Caco-2 (cell line): ENCODE results near the gene FOXN3. TPM values are rescaled to one million over a fixed set of nuclear protein-coding genes. Genes with fewer than 3 reads are reported as not detected.

ENCODE experiments used
- BruUV-seq: library from RNA; stranded (reverse); fragments of 400-500 nt; replicated peaks from 2 replicates; lab custom pipeline; 2021; lab: Mats Ljungman, UMichigan
- CTCF ChIA-PET: fragments of 300-600 bp; sonication (Branson Sonifier 250); formaldehyde crosslinking; loops from one replicate; lab custom pipeline; 2022; ENCODE audit warnings: antibody characterized with exemption; lab: Charles Lee
- POLR2A ChIA-PET: fragments of 300-600 bp; sonication (Branson Sonifier 250); formaldehyde crosslinking; loops from one replicate; lab custom pipeline; 2022; ENCODE audit warnings: antibody characterized with exemption; lab: Charles Lee
- DNase-seq, 2 experiments: peaks; one replicate each; pipeline versions ENCODE4 v3.0.0 to v3.0.0-alpha.2; 2020 to 2022
- H3K27me3 ChIP-seq: replicated peaks from 2 replicates; pipeline ENCODE4 v1.6.0; 2011; ENCODE audit warnings: low read length; ENCODE audit not compliant: control insufficient read depth, insufficient read depth
- H3K36me3 ChIP-seq: 2 replicates; pipeline ENCODE4 v1.5.1; 2011; ENCODE audit warnings: low read length; ENCODE audit not compliant: control insufficient read depth, insufficient read depth
- H3K4me1 ChIP-seq: fragments of 250-450 bp; sonication (Bioruptor Pico); 2 replicates; pipeline ENCODE4 v1.5.1; 2020; ENCODE audit warnings: mild to moderate bottlenecking
- H3K4me3 ChIP-seq: 2 replicates; pipeline ENCODE4 v1.5.1; 2011; ENCODE audit warnings: low read depth, mild to moderate bottlenecking, control low read depth, low read length
- H3K9me3 ChIP-seq: fragments of 250-450 bp; sonication (Bioruptor Pico); 2 replicates; pipeline ENCODE4 v1.5.1; 2020; ENCODE audit warnings: mild to moderate bottlenecking, moderate library complexity
- H3K27ac Mint-ChIP-seq: one replicate; pipeline ENCODE4 v1.8.0; 2022; ENCODE audit warnings: mixed read lengths; ENCODE audit not compliant: unreplicated experiment
- H3K27me3 Mint-ChIP-seq: one replicate; pipeline ENCODE4 v1.8.0; 2022; ENCODE audit warnings: mixed read lengths; ENCODE audit not compliant: insufficient read depth, unreplicated experiment
- H3K36me3 Mint-ChIP-seq: one replicate; pipeline ENCODE4 v1.8.0; 2022; ENCODE audit warnings: mild to moderate bottlenecking, mixed read lengths; ENCODE audit not compliant: insufficient read depth, unreplicated experiment
- H3K4me1 Mint-ChIP-seq: one replicate; pipeline ENCODE4 v1.8.0; 2022; ENCODE audit warnings: low read depth, mixed read lengths; ENCODE audit not compliant: unreplicated experiment
- H3K4me3 Mint-ChIP-seq: one replicate; pipeline ENCODE4 v1.8.0; 2022; ENCODE audit warnings: mild to moderate bottlenecking, moderate library complexity, mixed read lengths; ENCODE audit not compliant: unreplicated experiment
- H3K9me3 Mint-ChIP-seq: one replicate; pipeline ENCODE4 v1.8.0; 2022; ENCODE audit warnings: mixed read lengths; ENCODE audit not compliant: unreplicated experiment
- CTCF ChIP-seq, 2 experiments: fragments of 200-600 bp in 1 of 2; IDR thresholded peaks; 1 replicate in 1 of 2; 2 replicates in 1 of 2; pipeline versions ENCODE4 v1.5.1 to v1.8.0; 2011 to 2022; ENCODE audit warnings: antibody characterized with exemption in 1 of 2, control low read depth in 1 of 2, inconsistent platforms in 1 of 2, low read depth in 1 of 2, low read length in 1 of 2, mild to moderate bottlenecking in 1 of 2, moderate library complexity in 1 of 2; ENCODE audit not compliant: insufficient read depth in 1 of 2, severe bottlenecking in 1 of 2, unreplicated experiment in 1 of 2
- intact Hi-C: fragments of 100-400 bp; cut with micrococcal nuclease; formaldehyde crosslinking; loops from one replicate; pipeline ENCODE4 v1.10.0; 2022; ENCODE audit not compliant: unreplicated experiment
- total RNA-seq: library from RNA; stranded (reverse); gene quantifications from 2 replicates; pipeline ENCODE4 v1.2.3, GENCODE V29; 2022

The FOXN3 gene
- total RNA-seq, 1 experiment from 2014 or later, result 20.6 TPM

- Mint-ChIP-seq H3K9me3 (no peaks in the 10 kb centered on the region), H3K4me3 (no peak overlapping the region), H3K4me1 (no peaks in the 10 kb centered on the region), H3K27ac (no peak overlapping the region), H3K36me3 (no peaks in the 10 kb centered on the region), H3K27me3 (no peaks in the 10 kb centered on the region)
- Histone ChIP-seq H3K9me3 (no peaks in the 10 kb centered on the region), H3K4me3 (no peak overlapping the region), H3K27me3 (no peaks in the 10 kb centered on the region), H3K36me3 (no peaks in the 10 kb centered on the region), H3K4me1 (no peaks in the 10 kb centered on the region)
- intact Hi-C loops, result no loop called here
- TF ChIP-seq CTCF (IDR thresholded peaks at IDR 0.05; ENCODE audit: insufficient read depth in 1 of 2, low read depth in 1 of 2, low read length in 1 of 2, severe bottlenecking in 1 of 2, unreplicated experiment in 1 of 2), result no peak
- DNase-seq, result no peak
- ChIA-PET POLR2A (no interaction called here), CTCF (no interaction called here)
- BruUV-seq, result no TSS peak
Measured at GRCh38 chr14:89198544-89199329, 218.3 kb downstream of the FOXN3 start.

- no peaks in the 10 kb centered on the region for H3K27me3 Mint-ChIP-seq
- no TSS peak for BruUV-seq
- no peak overlapping the region for H3K4me3 ChIP-seq
- intact Hi-C loops, result no loop called here
- TF ChIP-seq CTCF (IDR thresholded peaks at IDR 0.05; ENCODE audit: insufficient read depth in 1 of 2, low read depth in 1 of 2, low read length in 1 of 2, severe bottlenecking in 1 of 2, unreplicated experiment in 1 of 2), result no peak
- no peaks in the 10 kb centered on the region for H3K27me3 ChIP-seq
- no peak overlapping the region for H3K4me3 Mint-ChIP-seq
- no peaks in the 10 kb centered on the region for H3K4me1 ChIP-seq
- H3K27ac Mint-ChIP-seq, result no peak overlapping the region
- H3K9me3 Mint-ChIP-seq, result no peaks in the 10 kb centered on the region
- ChIA-PET POLR2A (no interaction called here), CTCF (no interaction called here)
- H3K4me1 Mint-ChIP-seq, result no peaks in the 10 kb centered on the region
- H3K36me3 ChIP-seq, result no peaks in the 10 kb centered on the region
- no peaks in the 10 kb centered on the region for H3K36me3 Mint-ChIP-seq
- H3K9me3 ChIP-seq, result no peaks in the 10 kb centered on the region
- no peak for DNase-seq
Measured at GRCh38 chr14:89197623-89198022, 219.4 kb downstream of the FOXN3 start.

- H3K4me3 Mint-ChIP-seq, result no peak overlapping the region
- intact Hi-C loops, result no loop called here
- H3K36me3 ChIP-seq, result no peaks in the 10 kb centered on the region
- H3K4me3 ChIP-seq, result no peak overlapping the region
- no peak overlapping the region for H3K27ac Mint-ChIP-seq
- H3K27me3 Mint-ChIP-seq, result no peaks in the 10 kb centered on the region
- H3K36me3 Mint-ChIP-seq, result no peaks in the 10 kb centered on the region
- no peaks in the 10 kb centered on the region for H3K9me3 ChIP-seq
- no peak for TF ChIP-seq CTCF (IDR thresholded peaks at IDR 0.05; ENCODE audit: insufficient read depth in 1 of 2, low read depth in 1 of 2, low read length in 1 of 2, severe bottlenecking in 1 of 2, unreplicated experiment in 1 of 2)
- no peak for DNase-seq
- H3K4me1 Mint-ChIP-seq, result no peaks in the 10 kb centered on the region
- ChIA-PET CTCF (no interaction called here), POLR2A (no interaction called here)
- H3K27me3 ChIP-seq, result no peaks in the 10 kb centered on the region
- H3K9me3 Mint-ChIP-seq, result no peaks in the 10 kb centered on the region
- H3K4me1 ChIP-seq, result no peaks in the 10 kb centered on the region
- no TSS peak for BruUV-seq
Measured at GRCh38 chr14:89196545-89196944, 220.5 kb downstream of the FOXN3 start.
